Endothelial cell of umbilical vein (primary cell): ENCODE data around the gene CHMP3. TPM values are rescaled to one million over a fixed set of nuclear protein-coding genes. Genes with fewer than 3 reads are reported as not detected.

ENCODE experiments used
- BruUV-seq: library from RNA; stranded (reverse); fragments of 400-500 nt; replicated peaks from 2 replicates; lab custom pipeline; 2021; lab: Mats Ljungman, UMichigan
- CTCF ChIA-PET: fragments of 300-600, 350-600 bp; sonication (Branson Sonifier 250); formaldehyde crosslinking; loops from one replicate; lab custom pipeline; 2021; ENCODE audit warnings: antibody characterized with exemption, inconsistent platforms; lab: Charles Lee
- POLR2A ChIA-PET: fragments of 300-600, 350-600 bp; sonication (Branson Sonifier 250); formaldehyde crosslinking; loops from one replicate; lab custom pipeline; 2021; ENCODE audit warnings: antibody characterized with exemption, inconsistent platforms; lab: Charles Lee
- DNase-seq: peaks from one replicate; pipeline ENCODE4 v3.0.0-alpha.2; 2011; ENCODE audit warnings: low read depth, low spot score
- FAIRE-seq: peaks from 2 replicates; lab custom pipeline; 2011; peaks lifted over from hg19 to GRCh38; lab: Jason Lieb, UNC
- H2AFZ ChIP-seq: 2 replicates; pipeline ENCODE4 v1.6.0; 2012; ENCODE audit warnings: low read depth, low read length, control low read depth, inconsistent platforms
- H3K27ac ChIP-seq: 2 replicates; pipeline ENCODE4 v1.5.1; 2011; ENCODE audit warnings: low read depth, mild to moderate bottlenecking, control low read depth, low read length, moderate library complexity; ENCODE audit not compliant: insufficient read depth
- H3K27me3 ChIP-seq, 2 experiments: 2 replicates each; pipeline versions ENCODE4 v1.6.0 to v1.6.1; 2011; ENCODE audit warnings: low read length in 2 of 2, mixed read lengths in 1 of 2; ENCODE audit not compliant: control insufficient read depth in 2 of 2, insufficient read depth in 2 of 2
- H3K36me3 ChIP-seq, 2 experiments: 2 replicates in 1 of 2; 3 replicates in 1 of 2; pipeline ENCODE4 v1.5.1; 2011; ENCODE audit warnings: low read length in 2 of 2, mild to moderate bottlenecking in 1 of 2, moderate library complexity in 1 of 2; ENCODE audit not compliant: control insufficient read depth in 2 of 2, insufficient read depth in 2 of 2; ENCODE audit errors: extremely low read depth in 1 of 2
- H3K4me1 ChIP-seq: 3 replicates; pipeline ENCODE4 v1.5.1; 2011; ENCODE audit warnings: mild to moderate bottlenecking, low read length; ENCODE audit not compliant: control insufficient read depth, insufficient read depth; ENCODE audit errors: extremely low read depth
- H3K4me2 ChIP-seq: 2 replicates; pipeline ENCODE4 v1.6.1; 2011; ENCODE audit warnings: low read length, control low read depth, mixed read lengths; ENCODE audit not compliant: insufficient read depth
- H3K4me3 ChIP-seq, 3 experiments: fragments of 200-600 bp in 1 of 3; sonication (generic), shearing (Covaris generic) in 1 of 3; replicated peaks in 1 of 3; 2 replicates each; pipeline ENCODE4 v1.5.1; 2011 to 2016; ENCODE audit warnings: control low read depth in 3 of 3, low read length in 3 of 3, mild to moderate bottlenecking in 2 of 3, inconsistent platforms in 1 of 3, low read depth in 1 of 3, moderate library complexity in 1 of 3; ENCODE audit not compliant: insufficient read depth in 1 of 3
- H3K79me2 ChIP-seq: 2 replicates; pipeline ENCODE4 v1.6.0; 2012; ENCODE audit warnings: low read length, inconsistent platforms; ENCODE audit not compliant: control insufficient read depth, insufficient read depth
- H3K9ac ChIP-seq: replicated peaks from 2 replicates; pipeline ENCODE3; 2011; ENCODE audit warnings: low read length, control low read depth; ENCODE audit not compliant: insufficient read depth; ENCODE audit errors: extremely low read depth
- H3K9me1 ChIP-seq: replicated peaks from 3 replicates; pipeline ENCODE4 v1.6.0; 2011; ENCODE audit warnings: mild to moderate bottlenecking, low read length; ENCODE audit not compliant: control insufficient read depth, insufficient read depth; ENCODE audit errors: extremely low read depth
- H3K9me3 ChIP-seq: replicated peaks from 2 replicates; pipeline ENCODE4 v1.5.1; 2012; ENCODE audit warnings: low read length, inconsistent platforms; ENCODE audit not compliant: control insufficient read depth, insufficient read depth
- H4K20me1 ChIP-seq: replicated peaks from 2 replicates; pipeline ENCODE3; 2011; ENCODE audit warnings: mild to moderate bottlenecking, low read length; ENCODE audit not compliant: control insufficient read depth, insufficient read depth; ENCODE audit errors: extremely low read depth
- CTCF ChIP-seq, 2 donors: IDR thresholded peaks; 1 replicate in 1 of 2; 2 replicates in 1 of 2; pipeline ENCODE4 v1.5.1; 2011; ENCODE audit warnings: low read length in 2 of 2, mild to moderate bottlenecking in 2 of 2, moderate library complexity in 2 of 2, control low read depth in 1 of 2, inconsistent platforms in 1 of 2, low read depth in 1 of 2; ENCODE audit not compliant: insufficient read depth in 1 of 2; ENCODE audit errors: extremely low read depth in 1 of 2
- EZH2 ChIP-seq: IDR thresholded peaks from 2 replicates; pipeline ENCODE4 v1.6.1; 2012; ENCODE audit warnings: borderline replicate concordance, low read depth, mild to moderate bottlenecking, moderate library complexity, low read length, inconsistent platforms; ENCODE audit not compliant: severe bottlenecking
- FOS ChIP-seq: IDR thresholded peaks from 2 replicates; pipeline ENCODE4 v1.6.1; 2011; ENCODE audit warnings: mild to moderate bottlenecking, low read length, moderate library complexity, borderline replicate concordance; ENCODE audit not compliant: insufficient read depth
- GATA2 ChIP-seq: IDR thresholded peaks from 2 replicates; pipeline ENCODE4 v1.7.0; 2011; ENCODE audit warnings: low read depth, mild to moderate bottlenecking, moderate library complexity, mixed read lengths, low read length; ENCODE audit not compliant: insufficient read length, insufficient read depth
- JUN ChIP-seq: IDR thresholded peaks from 2 replicates; pipeline ENCODE4 v1.6.1; 2011; ENCODE audit warnings: borderline replicate concordance, low read depth; ENCODE audit not compliant: insufficient read length, insufficient read depth
- MYC ChIP-seq: IDR thresholded peaks from one replicate; pipeline ENCODE4 v1.6.1; 2011; ENCODE audit warnings: mild to moderate bottlenecking, low read depth, low read length
- POLR2A ChIP-seq: IDR thresholded peaks from 2 replicates; pipeline ENCODE4 v1.6.1; 2012; ENCODE audit warnings: low read depth, mild to moderate bottlenecking, control low read depth, low read length
- POLR2AphosphoS5 ChIP-seq: IDR thresholded peaks from 2 replicates; pipeline ENCODE4 v1.6.1; 2012; ENCODE audit warnings: low read depth, mild to moderate bottlenecking, control low read depth, low read length, moderate library complexity; ENCODE audit not compliant: insufficient read depth
- dilution Hi-C: fragments of 300-500 bp; cut with MboI; formaldehyde crosslinking; loops from one replicate; pipeline ENCODE4 v1.15.0; 2019; ENCODE audit warnings: low sequenced_read_pairs; ENCODE audit not compliant: extremely low pct_ligation_motif_present
- intact Hi-C: fragments of 100-400 bp; cut with micrococcal nuclease; formaldehyde crosslinking; loops from one replicate; pipeline ENCODE4 v1.10.0; 2022
- polyA plus RNA-seq, 4 experiments: library from polyadenylated mRNA; depleted of rRNA in 3 of 4; stranded (reverse) in 3 of 4; unstranded in 1 of 4; fragments of >200 nt; gene quantifications; 2 replicates each; pipeline versions ENCODE4 v1.2.1 to v1.2.3, GENCODE V29; 2011 to 2012; ENCODE audit warnings: missing spikeins in 1 of 4
- total RNA-seq: library from RNA; stranded (reverse); gene quantifications from 2 replicates; pipeline ENCODE4 v1.2.3, GENCODE V29; 2021
- TF ChIP-seq, protein P1 (sequence below): IDR thresholded peaks from 2 replicates; pipeline ENCODE4 v1.6.1; 2011; ENCODE audit not compliant: insufficient read depth, insufficient read length

CHMP3 gene
- total and polyA plus RNA-seq, 2 donors (not counting 3 experiments of a cell fraction or from before 2014, with no cell fraction given) = 48.1 to 92.2 TPM

- TF ChIP-seq POLR2A (no peak), CTCF (IDR thresholded peaks at IDR 0.05; ENCODE audit: extremely low read depth in 1 of 2, insufficient read depth in 1 of 2, low read depth in 1 of 2, low read length in 2 of 2) (no peak), JUN (no peak), EZH2 (no peak), FOS (no peak), POLR2AphosphoS5 (no peak), GATA2 (no peak), MYC (no peak)
- TF ChIP-seq, protein P1, sequence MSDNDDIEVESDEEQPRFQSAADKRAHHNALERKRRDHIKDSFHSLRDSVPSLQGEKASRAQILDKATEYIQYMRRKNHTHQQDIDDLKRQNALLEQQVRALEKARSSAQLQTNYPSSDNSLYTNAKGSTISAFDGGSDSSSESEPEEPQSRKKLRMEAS = no peak
- Histone ChIP-seq H3K4me2 (no peak overlapping the region), H3K79me2 (no peaks in the 10 kb centered on the region), H2AFZ (no peak overlapping the region), H3K27ac (no peak overlapping the region), H3K27me3 (no peaks in the 10 kb centered on the region), H3K36me3 (no peaks in the 10 kb centered on the region), H3K4me1 (no peaks in the 10 kb centered on the region), H3K9me1 (no peaks in the 10 kb centered on the region), H4K20me1 (no peaks in the 10 kb centered on the region), H3K9me3 (no peaks in the 10 kb centered on the region), H3K4me3 (no peak overlapping the region), H3K9ac (no peak overlapping the region)
- dilution Hi-C loops = no loop called here
- DNase-seq = no peak
- ChIA-PET POLR2A (no interaction called here), CTCF (no interaction called here)
- BruUV-seq = no TSS peak
- FAIRE-seq = no peak
- intact Hi-C loops = no loop called here
These were observed 14.7 kb upstream of the CHMP3 start for GRCh38 chr2:86577817-86578456.
